ENCODE measurements around the gene GPD2. TPM values are rescaled to one million over a fixed set of nuclear protein-coding genes. Genes with fewer than 3 reads are reported as not detected.
"Not testable (repeated sequence)": the region's sequence is repeated elsewhere in the genome, so short reads cannot be mapped to it uniquely, and the experiment has no call there.

Gene GPD2
- total RNA-seq, 1 experiment from 2014 or later: not detected

- H3K9me3 ChIP-seq (ENCODE audit: low read length): 0 out of 2 replicates have a peak, but pooled peaks cover 3% of the 10 kb centered on the region
- no peaks in the 10 kb centered on the region for H4K20me1 ChIP-seq (ENCODE audit: insufficient read depth, low read depth, low read length)
- no peaks in the 10 kb centered on the region for H3K79me2 ChIP-seq (ENCODE audit: low read length)
Observed at GRCh38 chr2:156489195-156489594, 53.0 kb downstream of the GPD2 start.

GRCh38 chr2:156489750-156490465 lies 53.7 kb downstream of the GPD2 start:
- no peak overlapping the region for H2AFZ ChIP-seq (ENCODE audit: low read length)
- H3K9ac ChIP-seq (ENCODE audit: low read length): no peak overlapping the region
- no peak overlapping the region for H3K27ac ChIP-seq (ENCODE audit: low read length)
- H3K4me2 ChIP-seq (ENCODE audit: low read depth, low read length, poor library complexity, severe bottlenecking): no peak overlapping the region
- no peaks in the 10 kb centered on the region; the same call in 1 of the 2 replicates for H3K9me2 ChIP-seq (replicated peaks; ENCODE audit: insufficient read depth, low read length)
- no peaks in the 10 kb centered on the region for H3K79me2 ChIP-seq (ENCODE audit: low read length)
- no peaks in the 10 kb centered on the region for H4K20me1 ChIP-seq (ENCODE audit: insufficient read depth, low read depth, low read length)
- H3K36me3 ChIP-seq (ENCODE audit: insufficient read depth, low read length): no peaks in the 10 kb centered on the region
- no peaks in the 10 kb centered on the region for H3K4me1 ChIP-seq (ENCODE audit: low read length)
- DNase-seq: no peak
- no peak overlapping the region for H3K4me3 ChIP-seq (ENCODE audit: low read length)
- H3K27me3 ChIP-seq (ENCODE audit: low read length): no peaks in the 10 kb centered on the region
- 0 out of 2 replicates have a peak, but pooled peaks cover 3% of the 10 kb centered on the region for H3K9me3 ChIP-seq (ENCODE audit: low read length)

More at GRCh38 chr2:156489195-156489594, 53.0 kb downstream of the GPD2 start:
- Histone ChIP-seq H3K4me3 (ENCODE audit: low read length) (no peak overlapping the region), H3K4me1 (ENCODE audit: low read length) (no peaks in the 10 kb centered on the region), H2AFZ (ENCODE audit: low read length) (no peak overlapping the region), H3K4me2 (ENCODE audit: low read depth, low read length, poor library complexity, severe bottlenecking) (no peak overlapping the region), H3K27ac (ENCODE audit: low read length) (no peak overlapping the region), H3K9me2 (replicated peaks; ENCODE audit: insufficient read depth, low read length) (no peaks in the 10 kb centered on the region; the same call in 1 of the 2 replicates), H3K27me3 (ENCODE audit: low read length) (no peaks in the 10 kb centered on the region), H3K9ac (ENCODE audit: low read length) (no peak overlapping the region), H3K36me3 (ENCODE audit: insufficient read depth, low read length) (no peaks in the 10 kb centered on the region)
- no peak for DNase-seq

DNA sequence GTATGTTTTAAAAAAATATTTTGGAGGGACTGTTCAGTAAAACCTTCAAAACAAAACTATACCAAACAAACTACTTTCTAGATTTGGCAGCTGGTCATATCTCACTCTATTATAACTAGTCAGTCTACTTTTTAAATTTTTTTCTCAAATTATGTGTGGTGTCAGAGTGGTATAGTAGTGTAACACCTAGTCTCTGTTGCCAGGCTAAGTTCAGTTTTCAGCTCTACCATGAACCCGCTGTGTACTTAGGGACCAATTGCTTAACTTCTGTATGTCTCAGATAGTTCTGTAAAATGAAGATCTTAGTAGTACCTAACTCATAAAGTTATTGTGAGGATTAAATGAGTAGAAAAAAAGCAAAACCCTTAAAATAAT lies 54.3 kb downstream of the GPD2 start:
- no peaks in the 10 kb centered on the region for H3K4me1 ChIP-seq (ENCODE audit: low read length)
- no peak overlapping the region for H3K27ac ChIP-seq (ENCODE audit: low read length)
- H3K4me2 ChIP-seq (ENCODE audit: low read depth, low read length, poor library complexity, severe bottlenecking): no peak overlapping the region
- no peaks in the 10 kb centered on the region; the same call in 1 of the 2 replicates for H3K9me2 ChIP-seq (replicated peaks; ENCODE audit: insufficient read depth, low read length)
- no peaks in the 10 kb centered on the region for H3K27me3 ChIP-seq (ENCODE audit: low read length)
- no peaks in the 10 kb centered on the region for H4K20me1 ChIP-seq (ENCODE audit: insufficient read depth, low read depth, low read length)
- no peak overlapping the region for H3K9ac ChIP-seq (ENCODE audit: low read length)
- no peaks in the 10 kb centered on the region for H3K36me3 ChIP-seq (ENCODE audit: insufficient read depth, low read length)
- H2AFZ ChIP-seq (ENCODE audit: low read length): no peak overlapping the region
- DNase-seq: no peak
- H3K4me3 ChIP-seq (ENCODE audit: low read length): no peak overlapping the region
- no peaks in the 10 kb centered on the region for H3K79me2 ChIP-seq (ENCODE audit: low read length)
- H3K9me3 ChIP-seq (ENCODE audit: low read length): no peaks in the 10 kb centered on the region

DNA sequence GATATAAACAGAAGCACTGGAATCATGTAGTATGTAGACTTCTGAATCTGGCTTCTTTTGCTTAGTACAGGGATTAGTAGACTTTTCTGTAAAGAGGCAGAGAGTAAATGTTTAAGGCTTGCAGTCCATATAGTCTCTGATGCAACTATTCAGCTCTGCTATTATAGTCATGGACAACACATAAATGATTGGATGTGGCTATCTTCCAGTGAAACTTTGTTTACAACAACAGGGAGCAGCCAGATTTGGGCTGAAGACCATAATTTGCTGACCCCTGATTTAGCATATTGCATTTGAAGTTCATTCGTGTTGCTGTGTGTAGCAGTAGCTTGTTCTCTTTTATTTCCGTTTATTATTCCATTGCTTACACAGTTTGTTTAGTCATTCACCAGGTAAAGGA lies 55.0 kb downstream of the GPD2 start:
- Histone ChIP-seq H3K36me3 (ENCODE audit: insufficient read depth, low read length) (no peaks in the 10 kb centered on the region), H3K9ac (ENCODE audit: low read length) (no peak overlapping the region), H3K9me2 (replicated peaks; ENCODE audit: insufficient read depth, low read length) (no peaks in the 10 kb centered on the region; the same call in 1 of the 2 replicates), H4K20me1 (ENCODE audit: insufficient read depth, low read depth, low read length) (no peaks in the 10 kb centered on the region), H3K4me2 (ENCODE audit: low read depth, low read length, poor library complexity, severe bottlenecking) (no peak overlapping the region), H3K4me3 (ENCODE audit: low read length) (no peak overlapping the region), H2AFZ (ENCODE audit: low read length) (no peak overlapping the region), H3K27ac (ENCODE audit: low read length) (no peak overlapping the region), H3K27me3 (ENCODE audit: low read length) (no peaks in the 10 kb centered on the region), H3K79me2 (ENCODE audit: low read length) (no peaks in the 10 kb centered on the region), H3K4me1 (ENCODE audit: low read length) (no peaks in the 10 kb centered on the region), H3K9me3 (ENCODE audit: low read length) (no peaks in the 10 kb centered on the region)
- no peak for DNase-seq

GRCh38 chr2:156492979-156493378 lies 56.8 kb downstream of the GPD2 start:
- H3K4me2 ChIP-seq (ENCODE audit: low read depth, low read length, poor library complexity, severe bottlenecking): no peak overlapping the region
- no peak overlapping the region for H2AFZ ChIP-seq (ENCODE audit: low read length)
- no peak overlapping the region for H3K9ac ChIP-seq (ENCODE audit: low read length)
- H3K27ac ChIP-seq (ENCODE audit: low read length): no peak overlapping the region
- no peaks in the 10 kb centered on the region for H3K79me2 ChIP-seq (ENCODE audit: low read length)
- H3K27me3 ChIP-seq (ENCODE audit: low read length): no peaks in the 10 kb centered on the region
- H3K4me1 ChIP-seq (ENCODE audit: low read length): no peaks in the 10 kb centered on the region
- no peaks in the 10 kb centered on the region; the same call in 1 of the 2 replicates for H3K9me2 ChIP-seq (replicated peaks; ENCODE audit: insufficient read depth, low read length)
- no peak overlapping the region for H3K4me3 ChIP-seq (ENCODE audit: low read length)
- no peaks in the 10 kb centered on the region; the same call in 1 of the 2 replicates for H3K9me3 ChIP-seq (ENCODE audit: low read length)
- DNase-seq: no peak
- no peaks in the 10 kb centered on the region for H4K20me1 ChIP-seq (ENCODE audit: insufficient read depth, low read depth, low read length)
- H3K36me3 ChIP-seq (ENCODE audit: insufficient read depth, low read length): no peaks in the 10 kb centered on the region

GRCh38 chr2:156495998-156496397 lies 59.8 kb downstream of the GPD2 start:
- not testable (repeated sequence) for DNase-seq; H3K9me2 ChIP-seq (replicated peaks; ENCODE audit: insufficient read depth, low read length); H2AFZ ChIP-seq (ENCODE audit: low read length)

GRCh38 chr2:156505696-156506095 lies 69.5 kb downstream of the GPD2 start:
- H3K9me3 ChIP-seq (ENCODE audit: low read length): peaks cover 6% of the 10 kb centered on the region
- no peaks in the 10 kb centered on the region for H3K79me2 ChIP-seq (ENCODE audit: low read length)
- H3K4me3 ChIP-seq (ENCODE audit: low read length): no peak overlapping the region
- H3K27me3 ChIP-seq (ENCODE audit: low read length): no peaks in the 10 kb centered on the region
- DNase-seq: no peak
- no peaks in the 10 kb centered on the region for H3K4me1 ChIP-seq (ENCODE audit: low read length)
- no peaks in the 10 kb centered on the region for H3K36me3 ChIP-seq (ENCODE audit: insufficient read depth, low read length)
- no peaks in the 10 kb centered on the region for H4K20me1 ChIP-seq (ENCODE audit: insufficient read depth, low read depth, low read length)
- no peak overlapping the region for H2AFZ ChIP-seq (ENCODE audit: low read length)
- no peak overlapping the region for H3K4me2 ChIP-seq (ENCODE audit: low read depth, low read length, poor library complexity, severe bottlenecking)
- no peak overlapping the region for H3K27ac ChIP-seq (ENCODE audit: low read length)
- no peaks in the 10 kb centered on the region for H3K9me2 ChIP-seq (replicated peaks; ENCODE audit: insufficient read depth, low read length)
- H3K9ac ChIP-seq (ENCODE audit: low read length): no peak overlapping the region

More at GRCh38 chr2:156495998-156496397, 59.8 kb downstream of the GPD2 start:
- H3K27me3 ChIP-seq (ENCODE audit: low read length); H3K4me2 ChIP-seq (ENCODE audit: low read depth, low read length, poor library complexity, severe bottlenecking); H4K20me1 ChIP-seq (ENCODE audit: insufficient read depth, low read depth, low read length); H3K36me3 ChIP-seq (ENCODE audit: insufficient read depth, low read length); H3K79me2 ChIP-seq (ENCODE audit: low read length); H3K9me3 ChIP-seq (ENCODE audit: low read length); H3K4me1 ChIP-seq (ENCODE audit: low read length); H3K9ac ChIP-seq (ENCODE audit: low read length); H3K4me3 ChIP-seq (ENCODE audit: low read length); H3K27ac ChIP-seq (ENCODE audit: low read length): not testable (repeated sequence)

DNA sequence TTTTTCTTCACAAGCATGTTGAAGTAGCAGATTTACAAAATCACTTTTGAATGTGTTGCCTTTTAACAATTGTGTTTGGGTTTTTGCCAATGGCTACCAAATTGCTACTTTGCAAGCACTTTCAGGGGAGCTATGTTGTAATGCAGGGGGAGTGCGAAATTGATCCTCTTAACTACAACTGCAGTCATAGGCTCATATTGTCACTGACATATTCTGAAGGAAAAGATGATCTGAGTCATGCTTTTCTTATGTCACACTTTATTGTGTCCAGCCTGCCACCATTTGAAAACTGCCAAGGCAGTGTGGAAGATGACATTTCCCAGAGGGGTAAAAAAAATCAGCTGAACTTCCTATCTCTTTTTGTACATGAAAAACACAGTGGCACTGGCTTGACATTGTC lies 74.9 kb downstream of the GPD2 start:
- Histone ChIP-seq H3K4me1 (ENCODE audit: low read length) (no peaks in the 10 kb centered on the region), H4K20me1 (ENCODE audit: insufficient read depth, low read depth, low read length) (no peaks in the 10 kb centered on the region), H3K27me3 (ENCODE audit: low read length) (no peaks in the 10 kb centered on the region), H3K4me3 (ENCODE audit: low read length) (no peak overlapping the region), H3K79me2 (ENCODE audit: low read length) (no peaks in the 10 kb centered on the region), H3K27ac (ENCODE audit: low read length) (no peak overlapping the region), H3K9me3 (ENCODE audit: low read length) (0 out of 2 replicates have a peak, but pooled peaks cover 2% of the 10 kb centered on the region), H3K36me3 (ENCODE audit: insufficient read depth, low read length) (no peaks in the 10 kb centered on the region), H3K4me2 (ENCODE audit: low read depth, low read length, poor library complexity, severe bottlenecking) (no peak overlapping the region), H2AFZ (ENCODE audit: low read length) (no peak overlapping the region), H3K9ac (ENCODE audit: low read length) (no peak overlapping the region), H3K9me2 (replicated peaks; ENCODE audit: insufficient read depth, low read length) (no peaks in the 10 kb centered on the region)
- DNase-seq: no peak
